Measurements from ENCODE around the gene ERBIN. TPM values are rescaled to one million over a fixed set of nuclear protein-coding genes. Genes with fewer than 3 reads are reported as not detected.

The ERBIN gene
- total and polyA plus RNA-seq, 9 of the 15 experiments (the other 6 are each of a cell fraction or from before 2014, with no cell fraction given): 11.9 to 72.8 (median 41.7) TPM

- peak; percentile 47; the same call in 1 of the 2 replicates for TF ChIP-seq ZNF592 (IDR thresholded peaks at IDR 0.05)
- 0 out of 4 replicates have a peak, but pooled peaks of 1 of the 2 experiments have one; percentile 19 for TF ChIP-seq HDAC1 (IDR thresholded peaks at IDR 0.05)
- TF ChIP-seq HEY1 (CRISPR knock-in tag; IDR thresholded peaks at IDR 0.05; ENCODE audit: borderline replicate concordance): no peak
- TF ChIP-seq PML (IDR thresholded peaks at IDR 0.05; ENCODE audit: low read length): peak; percentile 64
- peak; percentile 38 to 57; a peak in 3 of 4 replicates for TF ChIP-seq MNT (conservative IDR thresholded peaks at IDR 0.05)
- TF ChIP-seq SMARCE1 (IDR thresholded peaks at IDR 0.05): peak; percentile 63; the same call in 1 of the 2 replicates
- TF ChIP-seq CBX5 (IDR thresholded peaks at IDR 0.05; ENCODE audit: borderline replicate concordance, low read depth): no peak
- TF ChIP-seq CSDE1 (IDR thresholded peaks at IDR 0.05): no peak
- TF ChIP-seq THRB (CRISPR knock-in tag; conservative IDR thresholded peaks at IDR 0.05): no peak
- no peak for TF ChIP-seq ZNF253 (CRISPR knock-in tag; conservative IDR thresholded peaks at IDR 0.05)
- peak; percentile 63; the same call in 1 of the 2 replicates for TF ChIP-seq ATF3 (IDR thresholded peaks at IDR 0.05)
- no peak; the same call in 1 of the 2 replicates for TF ChIP-seq ATF3 (CRISPR knock-in tag; conservative IDR thresholded peaks at IDR 0.05)
- TF ChIP-seq ARNT (IDR thresholded peaks at IDR 0.05): peak; percentile 28 to 64; a peak in 1 of 4 replicates
- peak; percentile 76 for TF ChIP-seq HDAC3 (IDR thresholded peaks at IDR 0.05; ENCODE audit: borderline replicate concordance, partially characterized antibody)
- no peak for TF ChIP-seq MTA3 (IDR thresholded peaks at IDR 0.05; ENCODE audit: borderline replicate concordance)
- TF ChIP-seq ZNF398 (CRISPR knock-in tag; IDR thresholded peaks at IDR 0.05): no peak
Measured at GRCh38 chr5:65967288-65968066, 41.1 kb downstream of the ERBIN start (continued).

Measured in K562 (cell line).